ENCODE data around the gene EPHB1. TPM values are rescaled to one million over a fixed set of nuclear protein-coding genes. Genes with fewer than 3 reads are reported as not detected.

EPHB1 gene
- total RNA-seq, 1 donor from 2014 or later, result 0.72 TPM

DNA sequence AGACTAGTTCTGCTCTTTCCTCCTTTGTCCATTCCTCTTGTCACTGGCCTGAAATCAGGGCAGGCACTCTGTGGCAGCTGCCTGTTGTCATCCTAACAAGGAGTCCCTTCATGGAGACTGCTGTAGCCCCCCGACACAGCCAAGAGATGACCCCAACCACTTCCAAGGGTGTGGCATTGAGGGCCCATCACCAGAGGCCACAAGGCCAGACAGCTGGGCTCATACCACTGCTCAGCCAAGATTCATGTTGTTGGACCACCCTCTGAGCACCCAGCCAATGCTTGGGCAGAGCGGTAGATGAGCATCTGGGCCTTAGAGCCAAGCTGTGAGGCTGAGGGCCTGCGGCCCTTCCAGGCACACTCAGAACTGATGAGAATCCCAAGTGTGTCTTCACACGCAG is 85.4 kb downstream of the EPHB1 start:
- no peak for DNase-seq (ENCODE audit: low spot score)

DNA sequence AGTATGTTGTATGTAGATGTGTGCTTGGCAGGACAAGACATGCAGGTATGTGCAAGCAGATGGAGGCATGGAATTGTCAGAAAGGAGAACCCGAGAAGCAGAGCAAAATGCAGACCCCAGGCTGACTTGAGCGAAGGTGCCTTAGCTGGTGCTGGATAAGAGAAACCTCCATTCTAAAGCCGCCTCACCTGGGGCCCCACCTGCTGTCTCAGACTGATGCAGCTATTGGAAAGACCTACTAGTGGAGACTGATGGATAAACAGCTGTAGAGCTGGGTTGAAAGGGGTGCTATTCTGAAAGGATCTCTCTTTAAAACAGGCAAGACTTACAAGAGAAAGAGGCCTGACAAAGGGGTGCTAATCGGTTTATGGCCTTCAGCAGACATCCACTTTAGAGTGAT is 86.2 kb downstream of the EPHB1 start:
- no peak for DNase-seq (ENCODE audit: low spot score)

DNA sequence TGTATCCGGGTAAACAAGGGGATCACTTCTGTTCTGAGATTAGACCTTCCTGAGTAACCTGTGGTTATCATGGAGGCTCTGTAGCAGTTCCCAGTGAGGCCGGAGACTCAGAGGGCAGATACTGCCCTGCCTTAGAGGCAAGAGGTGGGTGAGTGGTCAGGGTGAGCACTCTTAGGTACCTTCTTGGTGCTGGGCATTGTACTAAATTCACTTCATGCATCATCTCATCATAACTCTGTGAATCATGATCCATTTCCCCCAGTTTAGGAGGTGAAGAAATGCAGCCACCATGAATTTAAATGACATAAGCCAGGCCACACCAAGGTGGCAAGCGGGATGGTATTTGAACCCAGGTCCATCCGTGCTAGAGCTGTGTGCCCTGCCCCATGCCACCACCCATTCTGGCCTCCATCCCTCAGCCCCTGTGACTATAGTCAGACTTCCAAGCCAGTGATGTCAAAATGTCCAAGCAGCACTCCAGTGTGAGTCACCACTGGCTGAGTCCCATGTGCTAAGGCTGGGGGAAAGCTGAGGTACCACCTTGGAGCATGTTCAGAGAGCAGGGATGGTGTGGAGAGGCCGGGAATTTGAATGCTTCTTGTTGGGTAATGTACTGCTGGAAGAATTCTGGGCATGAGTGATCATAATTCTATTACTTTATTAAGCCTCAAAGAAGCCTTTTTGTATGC is 88.8 kb downstream of the EPHB1 start:
- DNase-seq (ENCODE audit: low spot score), result no peak

DNA sequence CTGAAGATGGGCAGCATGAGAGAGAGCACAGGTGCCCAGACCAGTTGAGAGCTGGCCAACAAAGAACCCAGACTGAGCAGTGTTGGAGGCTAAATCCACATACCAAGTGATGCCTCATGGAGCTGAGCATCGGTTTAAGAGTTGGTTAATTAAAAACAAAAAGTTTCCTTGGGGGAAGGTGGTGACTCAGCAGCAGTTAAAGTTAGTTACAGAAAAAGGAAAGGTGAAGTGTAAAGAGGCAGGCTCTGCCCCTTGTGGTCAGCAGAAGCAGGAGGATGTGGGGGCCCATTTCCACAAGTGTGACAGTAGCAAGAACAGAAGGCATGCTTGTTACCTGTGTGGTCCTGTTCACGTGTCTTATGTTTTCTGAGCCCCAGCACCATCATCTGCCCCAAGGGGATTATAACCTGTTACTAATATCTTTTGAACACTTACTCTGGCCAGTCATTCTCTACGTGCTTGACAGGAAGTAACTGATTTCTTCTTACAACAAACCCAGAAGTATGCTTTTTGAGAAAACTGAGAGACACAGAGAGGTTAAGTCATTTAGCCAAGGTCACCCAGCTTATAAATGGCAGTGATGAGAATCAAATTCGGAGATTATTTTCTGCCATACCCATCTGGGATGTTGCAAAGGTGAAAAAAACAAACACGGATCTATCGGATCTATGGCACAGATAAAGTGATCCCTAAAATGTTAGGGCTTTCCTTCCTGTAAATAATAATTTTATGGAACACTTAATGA is 91.0 kb downstream of the EPHB1 start:
- no peak for DNase-seq (ENCODE audit: low spot score)

DNA sequence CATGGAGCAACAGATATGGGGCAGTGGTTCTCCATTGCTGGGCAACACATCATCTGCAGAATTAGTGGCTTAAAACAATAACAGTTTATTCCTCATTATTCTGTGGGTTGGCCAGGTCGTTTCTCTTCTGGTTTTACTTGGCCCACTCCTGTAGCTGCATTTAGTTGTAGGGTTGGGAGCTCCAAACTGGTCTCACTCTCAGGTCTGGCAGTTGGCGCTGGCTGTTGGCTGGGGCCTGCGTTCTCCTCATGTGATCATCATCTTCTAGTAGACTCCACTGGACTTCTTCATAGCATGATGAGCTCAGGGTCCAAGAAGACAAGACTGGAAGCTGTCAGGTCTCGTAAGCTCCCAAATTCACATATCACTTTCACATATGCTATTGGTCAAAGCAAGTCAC is 91.9 kb downstream of the EPHB1 start:
- DNase-seq (ENCODE audit: low spot score), result no peak

DNA sequence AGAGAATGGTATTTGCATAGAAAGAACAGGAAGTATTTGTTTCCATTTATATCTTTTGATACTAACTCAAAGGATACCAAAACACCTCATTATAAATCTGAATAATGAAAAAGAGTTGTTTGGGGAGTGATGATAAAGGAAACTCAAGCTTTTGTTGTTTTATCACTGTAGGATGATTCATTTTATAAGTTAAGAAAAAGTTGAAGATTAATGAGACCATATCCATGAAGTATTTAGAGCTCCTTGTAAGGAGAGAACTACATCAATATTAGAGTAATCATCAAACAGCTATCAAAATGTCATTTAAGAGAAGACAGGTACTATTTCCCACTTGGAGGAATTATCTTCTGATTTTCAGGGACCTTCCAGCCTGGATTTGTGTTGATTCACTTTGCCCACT is 92.5 kb downstream of the EPHB1 start:
- DNase-seq (ENCODE audit: low spot score), result no peak

DNA sequence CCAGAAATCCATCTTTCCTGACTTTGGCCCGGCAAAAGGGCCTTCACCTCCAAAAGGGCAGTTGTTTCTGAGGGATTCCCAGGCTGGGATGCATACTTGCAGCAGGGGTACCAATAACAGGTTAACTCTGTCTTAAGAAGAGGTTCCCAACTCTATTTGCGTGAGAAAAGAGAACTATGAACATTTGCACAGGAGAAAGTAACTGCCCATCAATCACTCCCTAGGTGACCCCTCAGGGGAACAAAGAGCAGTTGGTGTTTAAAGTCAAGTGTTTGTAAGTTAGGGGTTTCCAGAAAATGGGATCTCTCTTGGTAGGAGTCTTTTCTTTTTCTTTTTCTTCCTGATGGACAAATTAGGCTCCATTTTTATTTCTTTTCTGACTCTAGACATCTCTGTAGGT is 97.3 kb downstream of the EPHB1 start:
- DNase-seq (ENCODE audit: low spot score), result no peak

DNA sequence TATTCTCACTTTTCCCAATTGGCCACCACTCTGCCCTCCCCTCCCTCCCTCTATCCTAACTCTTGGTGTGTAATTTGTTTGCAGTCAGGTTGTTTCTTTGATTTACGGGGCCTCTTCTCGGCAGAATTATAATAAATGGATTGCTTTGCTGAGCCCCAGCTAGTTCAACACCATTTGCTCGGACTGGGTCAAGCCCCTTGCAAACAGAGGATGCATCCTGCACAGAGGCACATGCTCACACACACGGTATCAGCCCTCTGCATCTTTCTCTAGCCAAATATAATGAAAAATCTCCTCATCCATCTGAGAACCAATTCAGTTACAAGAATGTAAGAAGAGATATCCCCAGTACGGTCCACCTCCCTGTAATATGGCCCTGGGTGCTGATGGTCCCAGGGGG is 97.7 kb downstream of the EPHB1 start:
- no peak for DNase-seq (ENCODE audit: low spot score)

DNA sequence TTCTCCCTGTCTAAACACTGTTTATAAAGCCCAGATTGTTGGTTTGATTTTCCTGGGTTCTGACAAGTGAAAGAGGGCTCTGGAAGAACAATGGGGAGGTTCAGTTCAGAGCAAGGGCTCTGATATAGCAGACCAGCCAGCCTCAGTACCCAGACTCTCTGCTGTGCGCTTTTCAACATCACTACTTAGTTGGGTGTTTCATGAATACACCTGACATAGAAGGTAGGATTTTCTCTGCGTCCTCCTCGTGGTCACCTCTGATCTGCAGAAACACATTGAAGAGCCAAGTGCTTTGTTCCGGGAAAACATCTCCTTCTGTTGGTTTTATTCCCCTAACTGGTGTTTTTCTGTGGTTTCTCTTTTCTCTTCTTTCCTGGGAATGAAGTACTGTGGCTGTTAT is 99.5 kb downstream of the EPHB1 start:
- no peak for DNase-seq (ENCODE audit: low spot score)

DNA sequence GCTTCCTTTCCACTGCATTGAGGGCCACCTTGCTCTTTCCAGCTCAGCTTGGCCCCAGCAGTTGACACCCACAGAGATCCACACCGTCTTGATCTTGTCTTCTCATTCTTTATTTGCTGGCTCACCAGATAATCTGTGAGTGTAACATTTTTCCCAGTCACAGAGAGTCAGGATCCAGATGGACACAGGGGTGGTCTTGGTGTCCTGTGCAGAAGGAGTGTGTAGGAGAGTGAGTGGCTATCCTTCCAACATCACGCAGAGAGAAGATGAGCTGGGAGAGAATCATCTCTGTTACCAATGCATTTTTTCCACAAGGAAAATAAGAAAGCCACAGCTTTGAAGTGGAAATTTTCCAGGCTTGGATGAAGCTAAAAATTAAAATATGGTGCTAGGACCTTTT is 100.1 kb downstream of the EPHB1 start:
- no peak for DNase-seq (ENCODE audit: low spot score)

DNA sequence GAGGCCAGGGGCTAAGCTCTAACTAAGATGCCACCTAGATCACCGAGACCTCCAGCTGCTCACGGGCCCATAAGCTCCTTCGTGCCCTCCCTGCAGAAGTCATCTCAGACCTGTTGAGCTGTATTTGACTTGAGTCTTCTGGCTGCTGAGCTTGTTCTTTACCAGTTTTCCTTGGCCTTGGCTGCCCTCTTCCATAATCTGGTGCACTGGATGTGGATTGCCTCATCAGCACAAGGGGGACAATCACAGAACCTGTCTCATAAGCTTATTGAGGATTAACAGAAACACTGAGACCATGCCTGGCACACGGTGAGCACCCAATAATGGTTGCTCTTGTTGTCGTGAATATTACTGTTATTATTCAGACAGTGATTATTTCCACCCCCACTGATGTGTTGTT is 101.1 kb downstream of the EPHB1 start:
- DNase-seq (ENCODE audit: low spot score), result no peak

DNA sequence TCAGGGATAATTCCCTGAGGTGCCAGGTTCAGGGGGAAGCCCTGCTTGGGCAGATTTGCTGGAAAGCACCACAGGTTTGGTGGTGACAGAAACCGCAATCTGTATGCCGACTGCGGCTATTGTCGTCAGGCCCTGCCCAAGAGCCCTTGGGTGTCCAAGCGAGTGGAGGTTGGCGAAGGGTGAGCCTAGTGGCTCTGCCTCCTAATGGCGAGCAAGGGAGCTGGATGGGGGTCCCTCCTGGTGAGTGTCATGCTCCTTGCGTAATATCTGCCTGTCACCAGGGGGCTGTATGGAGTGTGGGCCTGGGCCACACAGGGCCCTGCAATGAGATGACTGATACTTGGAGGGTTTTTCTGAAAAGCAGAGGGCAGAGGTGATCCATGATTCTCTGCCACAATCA is 101.6 kb downstream of the EPHB1 start:
- DNase-seq (ENCODE audit: low spot score), result no peak

DNA sequence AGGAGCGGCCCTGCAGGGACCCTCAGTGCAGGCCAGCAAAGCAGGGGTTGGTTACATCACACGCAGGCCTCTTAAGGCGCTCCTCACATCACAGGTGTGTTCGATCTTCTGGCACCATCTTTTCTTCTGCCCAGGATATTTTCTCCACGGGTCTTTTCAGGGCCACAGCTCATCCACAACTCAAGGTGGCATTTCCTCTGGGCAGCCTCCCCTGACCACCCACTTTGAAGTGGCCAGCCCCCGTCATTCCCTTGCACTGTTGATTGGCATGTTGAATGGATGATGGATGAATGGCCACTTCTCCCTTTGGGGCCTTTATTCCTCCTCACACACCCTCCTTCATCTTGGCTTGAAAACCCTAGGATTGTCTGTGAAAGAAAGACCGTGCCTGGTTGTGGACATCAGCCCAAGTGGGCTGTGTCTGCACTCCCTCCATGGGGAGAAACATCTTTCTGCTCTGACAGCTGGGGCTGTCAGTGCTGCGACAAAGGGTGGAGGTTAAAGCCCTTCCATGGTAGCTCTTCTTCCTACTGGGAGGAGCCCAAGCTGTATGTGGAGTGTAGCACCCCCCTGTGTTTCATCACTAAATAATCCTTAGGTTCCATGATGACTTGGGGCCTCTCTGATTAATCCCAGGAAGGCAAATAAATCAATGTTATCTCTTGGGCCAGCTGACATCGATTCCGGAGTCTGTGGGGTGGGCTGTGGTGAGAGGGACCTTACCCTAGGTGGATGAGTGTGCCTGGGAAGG is 102.5 kb downstream of the EPHB1 start:
- DNase-seq (ENCODE audit: low spot score), result no peak

DNA sequence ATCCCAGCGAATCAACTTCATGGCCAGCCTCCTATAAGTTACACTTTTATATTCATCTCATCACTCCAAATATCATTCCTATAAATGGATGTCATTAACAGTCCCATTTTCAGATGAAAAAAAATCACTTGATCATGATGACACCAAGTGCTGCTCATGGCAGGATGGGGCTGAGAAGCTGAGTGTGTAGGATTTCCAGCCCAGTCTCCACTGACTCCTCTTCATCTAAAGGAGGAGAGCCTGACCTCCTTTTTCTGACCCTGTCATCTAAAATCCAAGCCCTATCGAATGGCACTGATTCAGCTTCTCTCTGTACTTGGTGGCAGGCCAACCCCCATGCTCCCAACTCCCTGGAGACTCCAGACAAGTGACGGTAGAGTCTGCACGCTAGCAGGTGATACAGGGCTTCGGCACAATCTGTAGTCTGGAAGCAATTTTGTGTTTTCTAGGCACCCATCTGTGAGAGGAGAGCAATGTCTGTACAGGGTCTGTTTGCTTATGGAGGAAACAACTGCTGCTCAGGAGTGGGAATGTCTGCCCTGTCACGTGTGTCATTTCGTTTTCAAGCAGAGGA is 103.2 kb downstream of the EPHB1 start:
- DNase-seq (ENCODE audit: low spot score), result no peak

DNA sequence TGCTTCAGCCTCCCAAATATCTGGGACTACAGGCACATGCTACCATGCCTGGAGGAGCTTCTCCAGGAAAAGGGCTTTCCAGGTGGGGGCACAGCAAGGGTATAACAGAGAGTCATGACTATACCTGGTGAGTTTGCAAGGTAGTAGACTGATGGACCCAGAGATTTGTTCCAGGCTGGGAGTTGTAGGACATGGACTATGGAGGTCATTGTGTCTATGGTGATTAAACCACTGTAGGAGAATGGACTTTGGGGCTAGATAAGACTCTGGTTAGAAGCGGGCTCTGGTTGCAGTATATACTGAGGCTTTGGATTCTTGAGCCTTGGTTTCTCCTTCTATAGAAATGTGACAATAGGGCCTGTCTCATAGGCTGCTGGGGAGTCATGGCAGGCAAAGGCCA is 104.7 kb downstream of the EPHB1 start:
- DNase-seq (ENCODE audit: low spot score), result no peak

DNA sequence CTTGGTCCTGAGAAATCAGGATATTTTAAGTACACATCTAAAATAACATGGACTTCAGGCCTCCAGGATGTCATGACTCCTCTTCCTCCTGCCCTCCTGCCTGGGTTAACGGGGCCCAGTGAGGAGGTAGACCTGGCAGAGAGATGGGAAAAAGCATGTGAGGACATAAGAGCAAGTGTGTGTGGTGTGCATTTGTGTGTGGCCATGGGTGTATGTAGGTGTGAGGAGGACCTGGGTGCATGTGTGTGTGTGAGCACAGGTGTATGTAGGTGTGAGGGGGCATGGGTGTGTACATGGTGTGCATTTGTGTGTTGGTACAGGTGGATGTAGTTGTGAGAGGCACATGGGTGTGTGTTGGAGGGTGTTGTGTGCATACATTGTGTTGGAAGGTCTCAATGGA is 105.4 kb downstream of the EPHB1 start:
- DNase-seq (ENCODE audit: low spot score), result no peak

DNA sequence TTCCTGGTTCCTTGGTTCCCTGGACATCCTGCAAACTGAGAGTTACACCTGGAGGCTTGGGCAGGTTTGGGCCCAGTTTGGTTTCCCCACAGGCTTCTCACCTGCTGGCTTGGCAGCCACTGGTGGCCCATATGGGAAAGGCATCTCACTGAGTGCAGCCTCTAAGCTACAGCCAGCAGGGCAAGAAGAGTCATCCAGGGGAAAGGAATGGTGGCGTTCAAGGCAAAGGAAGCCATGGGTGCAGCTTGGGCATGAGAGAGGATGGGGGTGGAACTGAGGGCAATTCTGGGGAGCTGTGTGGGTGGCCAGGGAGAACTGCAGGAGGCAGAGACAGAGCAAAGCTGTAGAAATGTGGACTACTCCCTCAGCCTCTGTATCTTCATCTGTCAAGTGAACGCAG is 106.4 kb downstream of the EPHB1 start:
- no peak for DNase-seq (ENCODE audit: low spot score)

DNA sequence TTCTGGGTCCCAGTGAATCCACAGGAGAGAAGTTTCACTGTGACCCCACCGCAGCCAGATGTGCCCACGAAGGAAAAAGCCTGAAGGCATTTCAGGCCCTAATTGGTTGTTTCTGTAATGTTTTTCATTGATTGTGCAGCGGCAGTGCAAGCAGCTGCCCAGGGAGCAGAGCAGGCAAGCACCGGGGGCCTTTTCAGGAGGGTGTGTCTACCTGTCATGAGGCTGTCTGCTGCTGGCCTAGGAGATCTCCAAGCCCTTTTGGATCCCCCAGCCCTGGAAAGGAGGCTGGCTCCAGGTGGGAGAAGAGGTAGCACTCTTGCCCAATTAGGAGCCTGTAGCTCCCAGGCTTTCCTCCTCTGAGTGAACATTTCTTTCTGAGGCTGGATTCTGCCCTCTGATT is 108.8 kb downstream of the EPHB1 start:
- no peak for DNase-seq (ENCODE audit: low spot score)

DNA sequence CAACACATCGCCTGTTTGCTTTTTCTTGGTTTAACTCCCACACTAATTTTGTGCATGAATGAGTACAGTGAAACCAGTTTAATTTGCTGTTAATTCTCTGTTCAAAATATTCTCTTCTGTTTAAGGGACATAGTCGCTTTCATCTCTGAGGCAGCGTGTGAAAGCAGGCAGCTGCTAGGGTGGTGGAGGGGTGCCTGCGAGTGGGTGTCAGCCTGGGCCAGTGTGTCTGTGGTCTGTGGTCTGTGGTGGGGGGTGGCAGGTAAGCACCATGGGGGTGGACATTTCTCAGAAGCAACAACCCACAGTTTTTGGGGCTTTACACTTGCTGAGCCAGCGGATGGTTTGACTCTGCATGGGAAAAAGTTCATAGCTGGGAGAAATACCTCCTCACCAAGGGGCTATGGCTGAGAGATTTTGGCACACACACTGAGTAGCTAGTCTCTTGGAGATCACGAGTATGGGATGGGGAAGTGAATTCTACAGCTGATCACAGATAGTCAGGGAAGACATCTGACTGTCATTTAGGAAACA is 109.2 kb downstream of the EPHB1 start:
- no peak for DNase-seq (ENCODE audit: low spot score)

DNA sequence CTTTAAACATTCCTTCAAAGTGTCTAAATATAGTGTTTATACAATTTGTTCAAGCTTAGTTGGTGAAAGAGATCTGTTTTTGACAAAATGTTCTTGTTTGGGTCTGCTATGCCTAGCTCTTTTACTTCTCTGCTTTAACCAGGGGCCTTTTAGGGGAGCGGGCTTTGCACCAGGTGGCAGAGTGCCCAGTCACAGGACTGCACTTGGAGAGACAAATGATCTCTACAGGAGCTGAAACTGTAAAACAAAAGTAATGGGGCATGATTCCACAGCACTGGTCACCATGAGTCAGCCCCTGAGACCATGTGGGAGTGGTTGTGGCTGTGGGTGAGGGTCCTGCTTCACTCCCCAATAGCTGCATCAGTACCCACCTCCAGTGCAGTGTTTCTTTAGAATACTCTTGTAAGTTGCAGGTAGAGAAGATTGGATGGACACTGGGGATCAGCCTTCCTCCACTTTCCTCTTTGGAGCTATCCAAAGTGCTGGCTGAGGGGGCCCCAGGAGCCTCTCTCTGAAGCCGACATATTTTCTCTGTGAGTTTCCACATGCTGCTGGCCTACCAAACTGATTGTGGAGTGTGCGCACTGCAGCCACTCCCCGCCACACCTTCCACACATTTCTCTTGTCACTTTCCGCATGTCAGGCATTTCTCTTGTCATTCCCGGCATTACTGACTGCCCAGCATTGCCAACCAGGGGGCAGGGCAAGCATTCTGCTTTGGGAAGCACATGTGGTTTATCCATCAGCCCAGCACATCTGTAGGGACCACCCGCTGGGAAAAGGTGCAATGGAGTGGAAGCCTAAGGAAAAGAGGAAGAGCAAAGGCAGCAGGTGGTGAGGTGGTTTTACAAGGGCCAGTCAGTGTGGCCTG is 110.0 kb downstream of the EPHB1 start:
- DNase-seq (ENCODE audit: low spot score), result no peak

DNA sequence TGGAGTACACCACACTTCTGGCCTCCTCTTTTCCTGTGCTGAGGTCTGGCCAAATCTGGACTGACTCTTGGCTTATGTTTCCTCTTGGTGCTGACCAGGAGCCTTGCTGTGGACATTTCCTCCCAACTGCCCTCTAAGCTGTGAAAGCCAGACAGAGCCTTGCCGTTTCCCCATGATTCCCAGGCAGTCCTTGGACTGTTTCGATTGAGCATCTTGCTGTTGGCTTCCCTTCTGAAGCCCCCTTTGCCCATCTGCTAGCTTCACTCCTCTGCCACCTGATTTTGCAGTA is 110.5 kb downstream of the EPHB1 start:
- no peak for DNase-seq (ENCODE audit: low spot score)

DNA sequence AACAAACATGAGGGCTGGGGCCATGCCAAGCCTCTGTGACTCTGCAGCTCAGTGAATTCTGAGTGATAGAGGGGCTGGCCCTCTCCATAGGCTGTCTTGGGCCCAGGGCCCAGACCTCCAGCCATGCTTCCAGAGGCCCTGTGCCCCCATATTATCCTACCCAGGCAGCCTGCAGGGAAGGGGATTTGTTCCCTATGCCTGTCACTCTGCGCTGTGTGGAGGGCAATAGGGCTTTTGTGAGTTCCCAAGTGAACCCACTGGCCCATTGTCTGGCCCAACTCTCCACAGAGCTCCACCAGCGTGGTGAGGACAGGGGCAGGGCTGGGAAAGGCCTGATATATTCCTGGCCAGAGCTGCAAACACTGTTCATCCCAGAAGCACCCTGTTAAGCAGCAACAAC is 113.2 kb downstream of the EPHB1 start:
- DNase-seq (ENCODE audit: low spot score), result no peak
